ENCODE results near the gene TMEM232.

DNA sequence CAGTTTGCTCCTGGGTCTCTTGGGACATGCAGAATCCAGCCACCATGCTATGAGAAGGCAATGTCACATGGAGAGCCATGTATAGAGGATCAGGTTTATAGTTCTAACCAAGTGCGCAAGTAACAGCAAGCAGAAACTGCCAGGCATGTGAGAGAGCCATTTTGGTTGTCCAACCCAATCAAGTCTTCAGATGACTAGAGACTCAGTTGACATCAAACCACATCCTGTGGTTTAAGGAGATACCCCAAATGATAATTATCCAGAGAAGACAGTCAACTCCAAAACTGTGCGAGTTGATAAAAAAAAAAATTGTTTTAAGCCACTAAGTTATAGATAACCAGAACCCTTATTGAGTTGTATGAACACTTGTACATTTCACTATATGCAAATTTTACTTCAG lies 40.2 kb downstream of the TMEM232 start:
- TF ChIP-seq HNRNPL (IDR thresholded peaks at IDR 0.05; ENCODE audit: low read depth, low read length) (no peak), ZNF695 (CRISPR knock-in tag; IDR thresholded peaks at IDR 0.05) (no peak), SIX5 (IDR thresholded peaks at IDR 0.05; ENCODE audit: borderline replicate concordance in 1 of 2, insufficient read depth in 1 of 2, low read depth in 1 of 2, low read length in 2 of 2) (no peak), SP1 (CRISPR knock-in tag; IDR thresholded peaks at IDR 0.05) (no peak), EZH2 (IDR thresholded peaks at IDR 0.05; ENCODE audit: borderline replicate concordance, low read depth, low read length) (no peak), MXI1 (IDR thresholded peaks at IDR 0.05; ENCODE audit: low read depth, low read length) (no peak), ZNF274 (IDR thresholded peaks at IDR 0.05; ENCODE audit: borderline replicate concordance, low read depth, low read length) (no peak)
- TF ChIP-seq, protein P1, sequence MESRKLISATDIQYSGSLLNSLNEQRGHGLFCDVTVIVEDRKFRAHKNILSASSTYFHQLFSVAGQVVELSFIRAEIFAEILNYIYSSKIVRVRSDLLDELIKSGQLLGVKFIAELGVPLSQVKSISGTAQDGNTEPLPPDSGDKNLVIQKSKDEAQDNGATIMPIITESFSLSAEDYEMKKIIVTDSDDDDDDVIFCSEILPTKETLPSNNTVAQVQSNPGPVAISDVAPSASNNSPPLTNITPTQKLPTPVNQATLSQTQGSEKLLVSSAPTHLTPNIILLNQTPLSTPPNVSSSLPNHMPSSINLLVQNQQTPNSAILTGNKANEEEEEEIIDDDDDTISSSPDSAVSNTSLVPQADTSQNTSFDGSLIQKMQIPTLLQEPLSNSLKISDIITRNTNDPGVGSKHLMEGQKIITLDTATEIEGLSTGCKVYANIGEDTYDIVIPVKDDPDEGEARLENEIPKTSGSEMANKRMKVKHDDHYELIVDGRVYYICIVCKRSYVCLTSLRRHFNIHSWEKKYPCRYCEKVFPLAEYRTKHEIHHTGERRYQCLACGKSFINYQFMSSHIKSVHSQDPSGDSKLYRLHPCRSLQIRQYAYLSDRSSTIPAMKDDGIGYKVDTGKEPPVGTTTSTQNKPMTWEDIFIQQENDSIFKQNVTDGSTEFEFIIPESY (CRISPR knock-in tag; IDR thresholded peaks at IDR 0.05): no peak
